DMS53 treated with DMSO at 0.1 percent for 48 hours (cell line): ENCODE measurements around the gene GNB1.
"Not testable (repeated sequence)": the region's sequence is repeated elsewhere in the genome, so short reads cannot be mapped to it uniquely, and the experiment has no call there.

ENCODE experiments used
- DNase-seq: peaks from one replicate; lab custom pipeline; 2025; ENCODE audit not compliant: unreplicated experiment; lab: John Stamatoyannopoulos, UW

The GNB1 gene

GRCh38 chr1:1892079-1892762, 1.3 kb upstream of the GNB1 start:
- DNase-seq = no peak

GRCh38 chr1:1891349-1892078, 627 bp upstream of the GNB1 start:
- DNase-seq = no peak

GRCh38 chr1:1889847-1890505, 911 bp downstream of the GNB1 start:
- no peak for DNase-seq

- DNase-seq = no peak
These were observed 1.7 kb downstream of the GNB1 start for GRCh38 chr1:1889090-1889750.

DNA sequence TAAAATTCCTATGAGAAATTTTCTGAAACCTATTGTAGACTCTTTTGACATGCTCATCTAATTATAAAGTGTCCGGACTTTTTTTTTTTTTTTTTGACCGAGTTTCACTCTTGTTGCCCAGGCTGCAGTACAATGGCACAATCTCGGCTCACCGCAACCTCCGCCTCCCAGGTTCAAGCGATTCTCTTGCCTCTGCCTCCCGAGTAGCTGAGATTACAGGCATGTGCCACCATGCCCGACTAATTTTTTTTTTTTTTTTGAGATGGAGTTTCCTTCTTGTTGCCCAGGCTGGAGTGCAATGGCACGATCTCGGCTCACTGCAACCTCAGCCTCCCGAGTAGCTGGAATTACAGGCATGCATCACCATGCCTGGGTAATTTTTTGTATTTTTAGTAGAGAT, 7.0 kb downstream of the GNB1 start:
- DNase-seq = not testable (repeated sequence)

DNA sequence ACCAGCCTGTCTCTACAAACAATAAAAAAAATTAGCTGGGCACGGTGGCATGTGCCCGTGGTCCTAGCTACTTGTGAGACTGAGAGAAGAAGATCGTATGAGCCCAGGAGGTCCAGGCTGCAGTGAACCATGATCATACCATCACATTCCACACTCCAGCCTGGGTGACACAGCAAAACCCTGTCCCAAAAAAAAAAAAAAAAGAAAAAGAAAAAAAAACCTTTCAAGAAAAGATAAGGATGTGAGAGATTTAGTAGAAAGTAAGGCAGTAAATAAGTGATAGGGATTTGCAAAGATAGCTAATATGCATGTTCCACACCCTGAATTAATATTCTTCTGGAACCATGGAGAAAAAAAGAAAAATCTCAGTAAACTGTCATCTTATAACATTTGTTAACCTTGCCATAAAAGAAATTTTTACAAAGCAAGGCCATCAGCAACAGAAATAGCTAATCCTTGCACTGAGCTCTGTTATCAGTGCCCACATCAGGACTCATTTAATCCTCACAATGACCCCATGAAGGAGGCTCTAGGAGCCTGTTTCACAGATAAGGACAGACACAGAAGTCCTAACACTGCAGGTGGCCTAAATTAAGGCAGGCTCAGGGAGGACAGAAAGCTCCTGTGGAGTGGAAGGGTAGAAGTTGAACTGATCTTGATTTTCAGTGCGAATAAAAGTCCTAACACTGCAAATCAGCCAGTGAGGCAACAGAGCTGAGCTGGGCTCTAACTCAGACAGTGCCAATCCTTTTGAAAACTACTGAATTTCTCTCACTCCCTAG, 7.6 kb downstream of the GNB1 start:
- DNase-seq = no peak

DNA sequence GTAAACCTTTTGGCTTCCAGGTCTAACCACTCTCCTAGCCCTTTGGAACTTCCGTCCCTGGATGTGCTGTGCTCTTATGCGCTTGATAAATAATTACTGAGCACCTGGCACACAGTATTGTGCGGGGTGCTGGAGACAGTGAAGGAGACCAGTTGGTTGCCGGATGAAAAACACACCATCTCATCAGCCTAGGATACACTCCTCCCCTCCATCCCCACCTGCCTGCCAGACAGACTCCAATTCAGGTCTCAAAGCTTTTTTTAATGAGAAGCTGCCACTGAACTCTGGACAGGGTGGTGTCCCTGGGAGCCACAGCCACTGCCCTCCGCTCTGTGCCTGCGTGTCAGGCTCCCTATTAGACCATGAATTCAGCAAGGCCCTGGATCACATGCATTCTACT, 9.2 kb downstream of the GNB1 start:
- no peak for DNase-seq

- no peak for DNase-seq
These were observed 10.1 kb downstream of the GNB1 start for GRCh38 chr1:1880617-1881312.

- no peak for DNase-seq
These were observed 10.9 kb downstream of the GNB1 start for GRCh38 chr1:1879942-1880341.

DNA sequence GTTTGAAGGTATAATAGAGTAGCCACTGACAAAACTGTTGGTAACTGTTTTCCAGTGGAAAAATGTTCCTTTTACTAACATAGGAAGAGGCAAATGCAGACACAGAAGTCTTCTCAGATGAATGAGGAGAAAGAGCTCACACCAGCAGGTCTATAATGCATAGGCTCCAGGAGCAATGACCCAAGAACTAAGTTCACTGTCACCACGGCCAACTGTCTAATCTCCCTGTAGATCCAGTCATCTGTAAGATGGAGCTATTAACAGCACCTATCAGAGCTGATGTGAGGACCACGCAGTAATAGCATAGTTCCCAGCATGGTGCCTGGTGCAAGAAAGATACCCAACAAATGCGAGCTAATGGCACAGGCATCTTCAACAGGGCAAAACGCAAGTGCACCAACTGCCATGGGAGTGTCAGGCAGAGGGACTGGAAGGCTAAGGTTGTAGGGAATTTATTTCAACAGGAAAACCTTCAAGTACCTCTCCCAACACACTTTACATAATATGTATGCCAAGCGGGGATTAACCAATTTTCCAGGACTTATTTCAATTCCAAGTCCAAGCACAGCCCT, 12.9 kb downstream of the GNB1 start:
- no peak for DNase-seq

GRCh38 chr1:1876335-1876930, 14.5 kb downstream of the GNB1 start:
- no peak for DNase-seq

GRCh38 chr1:1875932-1876331, 15.0 kb downstream of the GNB1 start:
- DNase-seq = no peak

DNA sequence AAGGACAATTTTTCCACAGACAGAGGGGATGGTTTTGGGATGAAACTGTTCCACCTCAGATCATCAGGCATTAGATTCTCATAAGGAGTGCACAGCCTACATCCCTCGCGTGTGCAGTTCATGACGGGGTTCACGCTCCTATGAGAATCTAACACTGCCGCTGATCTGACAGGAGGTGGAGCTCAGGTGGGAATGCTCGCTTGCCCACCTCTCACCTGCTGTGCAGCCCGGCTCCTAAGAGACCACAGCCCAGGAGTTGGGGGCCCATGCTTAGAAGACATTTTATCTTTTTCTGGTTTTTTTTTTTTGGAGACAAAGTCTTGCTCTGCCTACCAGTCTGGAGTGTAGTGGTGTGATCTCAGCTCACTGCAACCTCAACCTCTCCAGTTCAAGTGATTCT, 16.0 kb downstream of the GNB1 start:
- no peak for DNase-seq

DNA sequence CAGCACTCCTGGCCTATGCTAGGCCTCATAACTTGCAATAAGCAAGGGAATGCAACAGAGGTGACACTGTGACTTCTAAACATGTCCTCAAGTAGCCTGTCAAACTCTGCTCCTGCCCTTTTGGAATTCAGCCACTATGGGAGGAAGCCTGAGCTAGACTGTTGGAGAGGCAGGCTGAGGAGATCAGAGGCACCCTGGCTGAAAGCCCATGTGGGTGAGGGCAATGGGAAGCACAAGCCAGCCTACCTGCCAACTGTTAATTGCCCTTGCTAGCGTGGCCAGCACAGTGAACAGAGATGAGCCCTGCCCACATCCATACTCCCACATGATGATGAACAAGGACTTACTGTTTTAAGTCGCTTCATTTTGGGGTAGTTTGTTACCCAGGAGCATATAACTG, 17.7 kb downstream of the GNB1 start:
- no peak for DNase-seq

DNA sequence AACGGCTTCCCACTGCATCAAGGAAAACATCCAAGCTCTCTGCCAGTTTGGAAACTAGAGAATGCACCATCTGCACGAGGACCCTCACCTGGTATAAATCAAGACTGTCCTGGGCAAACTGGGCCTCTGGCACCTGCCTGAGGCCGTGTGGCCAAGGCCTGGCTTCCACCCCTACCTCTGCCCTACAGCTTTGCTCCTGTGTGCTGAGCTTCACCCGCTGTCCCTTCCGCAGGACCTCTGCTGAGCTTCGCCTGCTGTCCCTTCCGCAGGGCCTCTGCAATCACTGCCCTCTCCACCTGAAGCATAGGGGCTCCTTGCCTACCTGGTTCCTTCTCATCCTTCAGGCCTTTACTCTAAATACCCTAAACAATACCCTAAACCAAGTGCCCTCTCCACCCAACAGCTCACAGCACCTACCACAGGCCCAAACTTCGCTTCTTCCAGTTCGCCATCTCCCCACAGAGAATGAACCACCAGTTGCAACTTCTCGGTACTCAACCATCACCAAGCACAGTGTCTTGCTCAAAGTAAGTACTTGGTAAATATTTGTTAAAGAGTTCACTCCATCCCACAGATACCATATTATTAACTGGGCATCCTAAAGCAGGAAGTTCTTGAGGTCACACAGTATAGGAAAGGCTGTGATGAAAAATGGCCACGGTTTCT, 18.4 kb downstream of the GNB1 start:
- DNase-seq = no peak

DNA sequence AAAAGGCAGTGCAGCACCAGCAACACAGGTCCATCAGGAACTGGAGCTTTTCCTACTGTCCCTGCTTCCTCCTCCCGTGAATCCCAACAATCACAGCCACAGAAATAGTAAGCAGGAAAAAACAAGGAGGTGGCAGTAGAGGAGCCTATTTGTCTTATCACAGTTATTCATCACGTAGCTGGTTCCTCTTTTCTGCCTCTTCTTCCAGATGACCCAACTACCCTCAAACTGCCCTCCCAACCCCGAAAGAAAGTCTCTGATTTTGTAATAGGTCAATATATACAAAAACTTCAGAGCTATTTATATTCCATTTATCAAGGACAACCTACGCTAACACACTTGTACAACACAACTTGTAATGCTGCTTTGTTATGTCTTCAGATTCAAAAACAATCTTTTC, 21.4 kb downstream of the GNB1 start:
- DNase-seq = no peak

DNA sequence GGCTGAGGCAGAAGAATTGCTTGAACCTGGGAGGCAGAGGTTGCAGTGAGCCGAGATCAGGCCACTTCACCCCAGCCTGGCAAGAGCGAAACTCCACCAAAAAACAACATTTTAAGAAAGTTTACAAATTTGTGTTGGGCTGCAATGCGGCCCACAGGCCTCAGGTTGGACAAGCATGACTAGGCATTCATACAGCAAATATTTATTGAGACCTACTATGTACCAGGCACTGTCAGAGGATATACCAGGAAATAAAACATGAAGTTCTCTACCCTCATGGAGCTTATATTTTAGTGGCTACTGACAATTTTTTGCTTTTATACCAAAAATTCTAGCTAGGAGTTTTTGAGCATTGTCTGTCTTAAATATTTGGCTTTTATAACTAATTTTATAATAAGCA, 23.7 kb downstream of the GNB1 start:
- no peak for DNase-seq

DNA sequence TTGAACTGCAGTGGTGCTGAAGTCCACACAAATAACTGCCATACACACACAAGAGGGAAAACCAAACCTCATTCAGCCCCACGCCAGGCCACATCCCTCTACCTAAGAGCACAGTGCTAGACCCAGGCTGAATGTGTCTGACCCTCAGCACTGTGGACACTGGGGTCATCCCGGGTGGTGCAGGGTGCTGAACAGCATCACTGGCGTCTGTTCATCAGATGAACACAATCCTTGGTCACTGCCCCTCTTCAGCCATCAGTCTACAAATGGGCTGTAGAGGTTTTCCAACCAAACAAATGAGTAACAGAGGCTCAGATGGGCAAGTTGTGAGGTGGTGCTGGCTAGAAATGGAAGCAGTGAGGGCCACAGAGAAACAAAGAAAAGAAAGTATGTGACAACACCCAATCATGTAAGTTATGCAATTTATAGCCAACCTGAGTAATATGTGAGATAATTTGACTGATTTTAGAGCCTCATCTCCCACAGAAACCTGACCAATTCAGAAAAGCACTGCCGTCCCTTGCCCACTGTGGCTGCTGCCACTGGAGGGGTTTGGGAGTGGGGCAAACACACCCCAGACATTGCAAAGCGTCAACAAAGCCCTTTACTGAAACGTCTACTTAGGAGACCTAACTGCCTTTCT, 27.9 kb downstream of the GNB1 start:
- no peak for DNase-seq
